Ecto neural progenitor cell (in vitro differentiated cells): ENCODE results near the gene RPS19.
A peak's percentile ranks its signal among the peaks of the same experiment; 100 is the strongest.

Experiments
- DNase-seq: peaks from one replicate; pipeline ENCODE4 v3.0.0-alpha.2; 2018; ENCODE audit warnings: low spot score

Gene RPS19

GRCh38 chr19:41859618-41860418, at the start of gene RPS19:
RPS19 (plus strand) TSS chr19:41860255; CDS start chr19:41860775, 520 bp downstream.
- peak; percentile 97 for DNase-seq

GRCh38 chr19:41810301-41810700, 49.8 kb upstream of the RPS19 start:
- DNase-seq: no peak

- DNase-seq: no peak
Measured at GRCh38 chr19:41811036-41811435, 49.0 kb upstream of the RPS19 start.

- DNase-seq: no peak
Measured at GRCh38 chr19:41811981-41812380, 48.1 kb upstream of the RPS19 start.

GRCh38 chr19:41813911-41814310, 46.1 kb upstream of the RPS19 start:
- DNase-seq: no peak

- no peak for DNase-seq
Measured at GRCh38 chr19:41815301-41815700, 44.8 kb upstream of the RPS19 start.

GRCh38 chr19:41816761-41817160, 43.3 kb upstream of the RPS19 start:
- no peak for DNase-seq

GRCh38 chr19:41821003-41821735, 38.9 kb upstream of the RPS19 start:
- DNase-seq: peak; percentile 60

- DNase-seq: no peak
Measured at GRCh38 chr19:41837981-41838708, 21.9 kb upstream of the RPS19 start.

- no peak for DNase-seq
Measured at GRCh38 chr19:41839211-41839610, 20.8 kb upstream of the RPS19 start.

- no peak for DNase-seq
Measured at GRCh38 chr19:41843371-41843770, 16.7 kb upstream of the RPS19 start.

GRCh38 chr19:41844601-41845000, 15.5 kb upstream of the RPS19 start, which contains the start of gene LYPD4:
LYPD4 (minus strand) TSS chr19:41844683; CDS start chr19:41839285, 5,398 bp downstream.
- DNase-seq: no peak

GRCh38 chr19:41845001-41845050, 15.2 kb upstream of the RPS19 start, which contains the start of gene DMRTC2:
DMRTC2 (plus strand) TSS chr19:41845042; CDS start chr19:41847429, 2,387 bp downstream.
- no peak for DNase-seq

GRCh38 chr19:41845051-41845590, 14.9 kb upstream of the RPS19 start:
- no peak for DNase-seq

GRCh38 chr19:41847351-41848105, 12.5 kb upstream of the RPS19 start:
- no peak for DNase-seq

- DNase-seq: no peak
Measured at GRCh38 chr19:41848666-41849065, 11.4 kb upstream of the RPS19 start.

- no peak for DNase-seq
Measured at GRCh38 chr19:41849067-41849466, 11.0 kb upstream of the RPS19 start.

- no peak for DNase-seq
Measured at GRCh38 chr19:41850381-41850780, 9.7 kb upstream of the RPS19 start.

- DNase-seq: no peak
Measured at GRCh38 chr19:41851456-41851855, 8.6 kb upstream of the RPS19 start.

- DNase-seq: no peak
Measured at GRCh38 chr19:41853344-41853743, 6.7 kb upstream of the RPS19 start.

GRCh38 chr19:41853768-41854167, 6.3 kb upstream of the RPS19 start:
- no peak for DNase-seq

GRCh38 chr19:41859213-41859617, 840 bp upstream of the RPS19 start:
- DNase-seq: no peak
